PC-3 (cell line): ENCODE results near the gene ZNF524.

ENCODE experiments used
- CTCF ChIP-seq: fragments of 300-600 bp; sonication (generic); conservative IDR thresholded peaks from 2 replicates; pipeline ENCODE4 v1.5.1; 2017; ENCODE audit warnings: antibody characterized with exemption, low read depth, mild to moderate bottlenecking, low read length
- EZH2 ChIP-seq: fragments of 300-600 bp; sonication (generic); IDR thresholded peaks from one replicate; pipeline ENCODE4 v1.6.1; 2017; ENCODE audit warnings: antibody characterized with exemption, mild to moderate bottlenecking, low read length; ENCODE audit not compliant: unreplicated experiment
- EZH2phosphoT487 ChIP-seq: fragments of 300-600 bp; sonication (generic); IDR thresholded peaks from 2 replicates; pipeline ENCODE4 v1.6.1; 2018; ENCODE audit warnings: mild to moderate bottlenecking, antibody characterized with exemption, low read length, borderline replicate concordance

GRCh38 chr19:55614711-55615542, 14.8 kb downstream of the ZNF524 start:
- TF ChIP-seq EZH2 (no peak), CTCF (no peak), EZH2phosphoT487 (no peak)
